Naive thymus-derived CD4-positive, alpha-beta T cell (primary cell): ENCODE measurements around the gene VDR. TPM values are rescaled to one million over a fixed set of nuclear protein-coding genes. Genes with fewer than 3 reads are reported as not detected.

Experiments used
- ATAC-seq: fragments of 150-1000 bp; cut with Tn5 transposase; 2 replicates; pipeline ENCODE4 v1.10.0; 2021; ENCODE audit warnings: mild to moderate bottlenecking, moderate library complexity
- CTCF ChIA-PET: fragments of 350-600 bp; sonication (Branson Sonifier 250); formaldehyde crosslinking; loops from one replicate; lab custom pipeline; 2021; ENCODE audit warnings: antibody characterized with exemption; lab: Charles Lee
- POLR2A ChIA-PET: fragments of 350-600 bp; sonication (Branson Sonifier 250); formaldehyde crosslinking; loops from one replicate; lab custom pipeline; 2021; ENCODE audit warnings: antibody characterized with exemption, inconsistent platforms; lab: Charles Lee
- DNase-seq, 9 donors: peaks; one replicate each; pipeline versions ENCODE4 v3.0.0 to v3.0.0-alpha.2; 2020 to 2022; ENCODE audit warnings: mixed read lengths in 1 of 9
- H3K27ac ChIP-seq: one replicate; pipeline ENCODE4 v1.7.0; 2013; ENCODE audit warnings: mild to moderate bottlenecking, low read depth, low read length, moderate library complexity
- H3K27me3 ChIP-seq, 2 donors: one replicate each; pipeline ENCODE4 v1.7.0; 2013; ENCODE audit warnings: low read length in 2 of 2, mild to moderate bottlenecking in 2 of 2, moderate library complexity in 2 of 2; ENCODE audit not compliant: control insufficient read depth in 2 of 2, insufficient read depth in 2 of 2
- H3K36me3 ChIP-seq, 3 experiments: 1 replicate in 2 of 3; 2 replicates in 1 of 3; pipeline ENCODE4 v1.7.0; 2013; ENCODE audit warnings: low read length in 3 of 3, mild to moderate bottlenecking in 3 of 3, moderate library complexity in 1 of 3; ENCODE audit not compliant: insufficient read depth in 3 of 3, control insufficient read depth in 2 of 3
- H3K4me1 ChIP-seq, 2 donors: one replicate each; pipeline ENCODE4 v1.7.0; 2013; ENCODE audit warnings: low read length in 2 of 2, mild to moderate bottlenecking in 2 of 2, moderate library complexity in 1 of 2; ENCODE audit not compliant: control insufficient read depth in 2 of 2, insufficient read depth in 2 of 2
- H3K4me3 ChIP-seq: 2 replicates; pipeline ENCODE4 v1.7.0; 2013; ENCODE audit warnings: mild to moderate bottlenecking, low read length
- H3K9me3 ChIP-seq, 3 experiments: 1 replicate in 2 of 3; 2 replicates in 1 of 3; pipeline ENCODE4 v1.7.0; 2013; ENCODE audit warnings: low read length in 3 of 3; ENCODE audit not compliant: control insufficient read depth in 2 of 3
- H3K27ac Mint-ChIP-seq, 9 donors: one replicate each; pipeline ENCODE4 v1.8.0; 2020 to 2022; ENCODE audit warnings: mixed read lengths in 9 of 9, mild to moderate bottlenecking in 8 of 9, moderate library complexity in 5 of 9, inconsistent platforms in 2 of 9
- H3K27me3 Mint-ChIP-seq, 5 donors: one replicate each; pipeline ENCODE4 v1.8.0; 2021 to 2022; ENCODE audit warnings: mixed read lengths in 5 of 5, mild to moderate bottlenecking in 1 of 5
- H3K36me3 Mint-ChIP-seq, 5 donors: one replicate each; pipeline ENCODE4 v1.8.0; 2020 to 2022; ENCODE audit warnings: mixed read lengths in 5 of 5, mild to moderate bottlenecking in 3 of 5, inconsistent platforms in 1 of 5
- H3K4me1 Mint-ChIP-seq, 7 donors: one replicate each; pipeline ENCODE4 v1.8.0; 2020 to 2022; ENCODE audit warnings: mixed read lengths in 7 of 7, mild to moderate bottlenecking in 3 of 7, inconsistent platforms in 1 of 7
- H3K4me3 Mint-ChIP-seq, 10 donors: one replicate each; pipeline ENCODE4 v1.8.0; 2020 to 2022; ENCODE audit warnings: mild to moderate bottlenecking in 10 of 10, mixed read lengths in 10 of 10, moderate library complexity in 6 of 10, inconsistent platforms in 2 of 10
- H3K9me3 Mint-ChIP-seq, 11 donors: one replicate each; pipeline ENCODE4 v1.8.0; 2020 to 2022; ENCODE audit warnings: mixed read lengths in 11 of 11, mild to moderate bottlenecking in 4 of 11, inconsistent platforms in 1 of 11, moderate library complexity in 1 of 11
- intact Hi-C, 2 donors: fragments of 100-400 bp; cut with micrococcal nuclease; formaldehyde crosslinking; loops; one replicate each; pipeline ENCODE4 v1.15.1; 2023
- polyA plus RNA-seq, 2 donors: library from polyadenylated mRNA; unstranded; fragments of 300-500 nt; fragmentation: Illumina TruSeq; gene quantifications; one replicate each; pipeline ENCODE4 v1.2.3, GENCODE V29; 2021
- total RNA-seq, 6 experiments: library from RNA in 5 of 6; stranded (reverse) in 5 of 6; gene quantifications; 1 replicate in 5 of 6; 2 replicates in 1 of 6; pipeline ENCODE4 v1.2.3 and lab custom pipeline; 2021 to 2026

The VDR gene
- total and polyA plus RNA-seq, 7 experiments from 2014 or later: 0.11 to 82.6 (median 2.5) TPM

DNA sequence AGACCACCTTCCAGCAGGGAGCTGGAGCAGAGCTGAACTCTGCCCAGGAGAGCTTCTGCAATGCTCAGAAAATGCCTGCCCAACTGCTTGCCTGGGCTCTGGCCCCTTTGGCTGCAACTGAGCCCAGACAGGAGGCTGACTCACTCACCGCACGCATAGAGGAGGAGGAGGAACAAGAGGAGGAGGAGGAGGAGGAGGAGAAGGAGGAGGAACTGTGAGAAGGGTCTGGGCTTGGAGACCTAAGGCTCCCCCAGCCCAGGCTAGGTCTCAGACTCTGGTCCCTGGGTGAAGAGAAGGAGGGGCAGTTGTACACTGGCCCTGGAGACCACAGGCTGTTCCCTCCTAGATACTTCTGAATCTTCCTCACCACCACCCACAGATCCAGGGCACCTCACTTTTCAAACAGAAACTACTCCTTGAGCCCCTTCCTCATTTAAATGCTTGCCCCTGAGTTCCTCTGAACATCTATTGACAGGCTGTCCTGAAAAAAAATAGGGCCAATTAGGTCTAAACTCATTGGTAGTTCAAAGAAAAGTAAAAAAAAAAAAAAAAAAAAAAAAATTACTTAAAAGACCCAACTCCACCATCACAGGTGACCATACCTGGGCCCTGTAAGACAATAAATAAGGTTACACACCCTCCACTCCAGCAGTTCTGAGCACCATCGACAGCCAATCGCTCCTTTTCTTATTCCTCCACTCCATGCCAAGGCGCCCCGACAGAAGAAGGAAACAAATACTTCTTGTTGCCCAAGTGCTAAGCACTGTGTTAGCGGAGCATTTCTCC, 674 bp downstream of the VDR start:
- no peaks in the 10 kb centered on the region for H3K36me3 ChIP-seq
- no peaks in the 10 kb centered on the region for H3K27me3 ChIP-seq
- H3K4me3 Mint-ChIP-seq: peak overlapping the region; percentile 86 to 98 (median 94)
- peak overlapping the region; percentile 73 for H3K4me3 ChIP-seq
- no peaks in the 10 kb centered on the region for H3K9me3 Mint-ChIP-seq
- H3K4me1 Mint-ChIP-seq: peaks cover 35 to 64% (median 53%) of the 10 kb centered on the region in 7 donors
- H3K27ac Mint-ChIP-seq: peak overlapping the region; percentile 15 to 88 (median 69)
- intact Hi-C loops: loop anchor here (1.0 to 10.0 kb wide), 12 partner anchors 15 to 1909 kb away; partner anchors contain the start of genes RPAP3 (in 1 of the 2), SCAF11 (in 1 of the 2), SENP1 (in 1 of the 2) and ZNF641 (in 1 of the 2)
- peak; percentile 55 for ATAC-seq
- H3K9me3 ChIP-seq: no peaks in the 10 kb centered on the region
- peaks cover 0 to 18% (median 0%) of the 10 kb centered on the region in 5 donors for H3K36me3 Mint-ChIP-seq
- ChIA-PET CTCF (interaction anchor here (0.7 to 2.4 kb wide), 10 partner anchors 10 to 665 kb away, joined by 3 to 12 read pairs (median 4); no protein-coding TSS in a partner anchor), POLR2A (interaction anchor here (1.7 to 1.9 kb wide), 2 partner anchors 21 kb away, joined by 4 to 13 read pairs; no protein-coding TSS in a partner anchor)
- H3K27me3 Mint-ChIP-seq: peaks cover 0 to 34% (median 0%) of the 10 kb centered on the region in 5 donors
- peak overlapping the region; percentile 44 for H3K27ac ChIP-seq
- DNase-seq: peak in 3 of 9 donors; percentile 53 to 69 (median 56)
- peaks cover 28 to 48% of the 10 kb centered on the region in 2 donors for H3K4me1 ChIP-seq

DNA sequence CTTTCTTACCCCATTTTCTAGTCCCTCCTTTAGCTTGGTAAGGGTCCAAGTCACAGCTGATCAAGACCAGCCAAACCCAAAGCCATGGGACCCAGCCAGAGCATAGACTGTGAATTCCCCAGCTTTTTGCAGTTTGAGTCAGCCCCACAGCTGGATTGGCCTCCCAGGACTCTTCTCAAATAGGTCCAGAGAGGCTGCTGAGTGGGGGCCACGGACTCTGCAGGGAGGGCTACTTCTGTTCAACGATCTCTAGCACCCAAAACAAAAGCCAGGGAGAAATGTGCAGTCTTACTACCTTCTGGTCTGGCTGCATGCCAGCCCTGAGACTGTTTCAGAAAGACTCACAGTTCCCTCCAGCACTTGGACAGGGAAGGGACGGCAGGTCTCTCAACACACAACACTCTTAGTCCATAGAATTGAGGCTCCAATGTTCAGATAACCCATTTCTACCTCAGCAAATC, 1.6 kb downstream of the VDR start:
- intact Hi-C loops: loop anchor here (5.0 to 10.0 kb wide), 5 partner anchors 196 to 1908 kb away; partner anchors contain the start of genes RPAP3 (in 1 of the 2), SCAF11 (in 1 of the 2), SENP1 (in 1 of the 2) and ZNF641 (in 1 of the 2)
- Histone ChIP-seq H3K4me3 (peak overlapping the region; percentile 73), H3K27me3 (no peaks in the 10 kb centered on the region), H3K9me3 (no peaks in the 10 kb centered on the region), H3K27ac (no peak overlapping the region), H3K4me1 (peaks cover 28 to 49% of the 10 kb centered on the region in 2 donors), H3K36me3 (no peaks in the 10 kb centered on the region)
- peak overlapping the region in 7 of 9 donors; percentile 18 to 78 (median 51) for H3K27ac Mint-ChIP-seq
- peaks cover 35 to 72% (median 62%) of the 10 kb centered on the region in 7 donors for H3K4me1 Mint-ChIP-seq
- ATAC-seq: no peak
- ChIA-PET POLR2A (interaction anchor here (1.2 to 1.7 kb wide), 2 partner anchors 18 to 20 kb away, joined by 3 to 4 read pairs; no protein-coding TSS in a partner anchor), CTCF (interaction anchor here (0.7 to 1.9 kb wide), 3 partner anchors 47 to 188 kb away, joined by 3 to 4 read pairs (median 3); no protein-coding TSS in a partner anchor)
- peaks cover 0 to 26% (median 0%) of the 10 kb centered on the region in 5 donors for H3K36me3 Mint-ChIP-seq
- no peak for DNase-seq
- no peaks in the 10 kb centered on the region for H3K9me3 Mint-ChIP-seq
- peaks cover 0 to 27% (median 0%) of the 10 kb centered on the region in 5 donors for H3K27me3 Mint-ChIP-seq
- H3K4me3 Mint-ChIP-seq: peak overlapping the region; percentile 86 to 98 (median 94)

DNA sequence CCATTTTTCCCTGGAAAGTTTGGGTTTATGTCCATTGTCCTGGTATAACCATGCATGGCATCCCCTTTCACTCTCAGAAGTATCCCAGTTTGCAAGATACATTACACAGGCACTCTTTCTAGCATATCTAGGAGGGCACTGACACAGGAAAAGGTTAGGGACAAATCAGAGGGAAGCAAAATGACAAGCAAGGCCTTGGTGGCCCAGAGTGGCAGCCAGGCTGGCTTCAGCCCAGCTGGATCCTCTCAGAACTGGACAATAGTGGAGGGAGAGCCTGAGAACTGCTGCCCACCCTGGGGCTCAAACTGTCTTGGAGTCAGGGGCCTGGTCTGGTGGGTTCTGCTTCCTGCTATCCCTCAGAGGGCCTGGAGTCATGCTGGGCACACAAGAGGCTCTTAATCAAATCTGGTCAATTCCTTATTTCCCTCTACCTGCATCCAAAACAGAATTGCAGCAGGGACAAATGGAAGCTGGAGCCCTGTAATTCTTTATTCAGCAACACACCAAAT, 2.6 kb downstream of the VDR start:
- peak overlapping the region in 4 of 10 donors; percentile 11 to 95 (median 46) for H3K4me3 Mint-ChIP-seq
- intact Hi-C loops: loop anchor here (1.0 to 10.0 kb wide), 6 partner anchors 8 to 1907 kb away; partner anchors contain the start of genes RPAP3 (in 1 of the 2), SCAF11 (in 1 of the 2), SENP1 (in 1 of the 2) and ZNF641 (in 1 of the 2)

DNA sequence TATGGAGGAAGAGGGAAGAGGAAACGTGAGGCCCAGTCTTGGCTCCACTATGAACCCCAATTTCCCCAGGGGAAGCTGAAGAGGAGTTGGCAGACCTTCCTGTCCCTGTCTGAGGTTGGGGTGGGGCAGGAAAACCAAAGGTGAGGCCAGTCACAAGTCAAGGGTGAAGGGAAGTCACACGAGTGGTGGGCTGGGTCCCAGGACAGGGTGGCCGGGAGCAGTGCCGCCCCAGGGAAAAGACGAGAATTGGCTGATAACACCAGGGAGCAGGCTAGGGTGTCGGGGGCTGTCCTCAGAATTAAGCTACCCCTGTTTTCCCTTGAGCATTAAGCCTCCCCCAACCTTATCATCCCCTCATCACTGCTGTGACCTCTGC, 3.1 kb downstream of the VDR start:
- intact Hi-C loops: loop anchor here (1.0 to 10.0 kb wide), 6 partner anchors 7 to 1907 kb away; partner anchors contain the start of genes RPAP3 (in 1 of the 2), SCAF11 (in 1 of the 2), SENP1 (in 1 of the 2) and ZNF641 (in 1 of the 2)
- peak overlapping the region in 3 of 9 donors; percentile 51 to 73 (median 66) for H3K27ac Mint-ChIP-seq
- no peak for ATAC-seq

More for the DNA sequence above, 2.6 kb downstream of the VDR start:
- Mint-ChIP-seq H3K9me3 (no peaks in the 10 kb centered on the region), H3K4me1 (peaks cover 35 to 73% (median 62%) of the 10 kb centered on the region in 7 donors), H3K27me3 (peaks cover 0 to 18% (median 0%) of the 10 kb centered on the region in 5 donors), H3K27ac (peak overlapping the region in 1 of 9 donors; percentile 6), H3K36me3 (peaks cover 0 to 33% (median 0%) of the 10 kb centered on the region in 5 donors)
- POLR2A ChIA-PET: interaction anchor here (1.2 to 1.7 kb wide), 2 partner anchors 17 to 19 kb away, joined by 3 to 4 read pairs; no protein-coding TSS in a partner anchor
- DNase-seq (no peak), ATAC-seq (no peak)
- H3K27me3 ChIP-seq: no peaks in the 10 kb centered on the region
- CTCF ChIA-PET: interaction anchor here (0.6 to 1.9 kb wide), 3 partner anchors 48 to 1381 kb away, joined by 3 to 4 read pairs (median 3); no protein-coding TSS in a partner anchor
- H3K36me3 ChIP-seq: no peaks in the 10 kb centered on the region
- no peaks in the 10 kb centered on the region for H3K9me3 ChIP-seq
- H3K4me1 ChIP-seq: peaks cover 28 to 49% of the 10 kb centered on the region in 2 donors
- H3K27ac ChIP-seq: no peak overlapping the region
- H3K4me3 ChIP-seq: no peak overlapping the region

DNA sequence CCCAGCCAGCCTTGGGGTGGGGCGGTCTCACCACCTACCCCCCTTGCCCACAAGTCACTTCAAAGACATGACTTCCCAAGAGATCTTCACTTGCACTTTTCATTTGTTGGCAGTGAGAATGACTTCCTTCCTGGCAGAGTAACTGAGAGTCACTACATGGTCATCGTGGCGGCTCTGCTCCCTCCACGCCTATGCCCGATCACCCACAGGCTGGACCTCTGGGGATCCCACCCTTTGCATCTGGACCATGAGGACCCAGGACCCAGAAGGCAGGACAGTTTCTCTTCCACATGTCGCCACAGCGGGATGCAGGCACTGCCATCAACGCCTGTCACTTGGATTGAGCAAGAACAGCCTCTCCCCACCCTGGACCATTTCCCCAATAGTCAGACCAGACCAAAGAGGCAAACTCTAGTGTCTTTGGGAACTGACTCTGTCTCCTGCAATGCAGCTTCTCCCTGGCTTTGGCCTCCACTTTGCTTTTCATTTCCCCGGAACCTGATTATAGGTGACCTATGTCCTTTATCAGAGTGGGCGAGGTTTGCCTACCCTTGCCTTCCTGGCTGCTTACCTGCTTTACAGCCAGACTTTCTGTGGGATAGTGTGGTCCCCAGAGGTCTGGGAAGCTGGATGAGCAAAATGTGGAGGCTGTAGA, 3.6 kb downstream of the VDR start:
- ChIA-PET POLR2A (no interaction called here), CTCF (interaction anchor here (1.1 to 2.1 kb wide), 3 partner anchors 49 to 263 kb away, joined by 3 to 6 read pairs (median 4); no protein-coding TSS in a partner anchor)
- Mint-ChIP-seq H3K27ac (peak overlapping the region in 3 of 9 donors; percentile 51 to 73 (median 66)), H3K36me3 (peaks cover 0 to 39% (median 0%) of the 10 kb centered on the region in 5 donors), H3K4me1 (peaks cover 35 to 81% (median 70%) of the 10 kb centered on the region in 7 donors), H3K27me3 (peaks cover 0 to 8% (median 0%) of the 10 kb centered on the region in 5 donors), H3K4me3 (peak overlapping the region in 8 of 10 donors; percentile 4 to 95 (median 42)), H3K9me3 (no peaks in the 10 kb centered on the region)
- H3K36me3 ChIP-seq: no peaks in the 10 kb centered on the region
- H3K27me3 ChIP-seq: no peaks in the 10 kb centered on the region
- no peak overlapping the region for H3K27ac ChIP-seq
- intact Hi-C loops: loop anchor here (5.0 to 10.0 kb wide), 5 partner anchors 194 to 1906 kb away; partner anchors contain the start of genes RPAP3 (in 1 of the 2), SCAF11 (in 1 of the 2), SENP1 (in 1 of the 2) and ZNF641 (in 1 of the 2)
- H3K4me1 ChIP-seq: peaks cover 28 to 49% of the 10 kb centered on the region in 2 donors
- H3K4me3 ChIP-seq: no peak overlapping the region
- DNase-seq (no peak), ATAC-seq (no peak)
- H3K9me3 ChIP-seq: no peaks in the 10 kb centered on the region

More for the DNA sequence above, 3.1 kb downstream of the VDR start:
- ChIA-PET POLR2A (no interaction called here), CTCF (interaction anchor here (0.6 to 1.9 kb wide), 4 partner anchors 48 to 1381 kb away, joined by 3 to 4 read pairs (median 3); no protein-coding TSS in a partner anchor)
- no peaks in the 10 kb centered on the region for H3K9me3 ChIP-seq
- peak overlapping the region in 5 of 10 donors; percentile 42 to 95 (median 60) for H3K4me3 Mint-ChIP-seq
- no peak for DNase-seq
- peaks cover 28 to 49% of the 10 kb centered on the region in 2 donors for H3K4me1 ChIP-seq
- H3K4me3 ChIP-seq: no peak overlapping the region
- no peak overlapping the region for H3K27ac ChIP-seq
- peaks cover 0 to 14% (median 0%) of the 10 kb centered on the region in 5 donors for H3K27me3 Mint-ChIP-seq
- H3K36me3 ChIP-seq: no peaks in the 10 kb centered on the region
- no peaks in the 10 kb centered on the region for H3K9me3 Mint-ChIP-seq
- peaks cover 0 to 38% (median 0%) of the 10 kb centered on the region in 5 donors for H3K36me3 Mint-ChIP-seq
- no peaks in the 10 kb centered on the region for H3K27me3 ChIP-seq
- peaks cover 35 to 78% (median 66%) of the 10 kb centered on the region in 7 donors for H3K4me1 Mint-ChIP-seq
